Measurements from ENCODE around the gene NRP2.

Gene NRP2

GRCh38 chr2:205705511-205706349, 23.4 kb downstream of the NRP2 start:
- TF ChIP-seq TEAD4 (IDR thresholded peaks at IDR 0.05) (no peak), RAD21 (IDR thresholded peaks at IDR 0.05; ENCODE audit: low read depth) (no peak), REST (IDR thresholded peaks at IDR 0.05; ENCODE audit: low read depth) (no peak), FOXM1 (IDR thresholded peaks at IDR 0.05; ENCODE audit: borderline replicate concordance, low read depth) (no peak), EGR1 (IDR thresholded peaks at IDR 0.05) (no peak), MAX (IDR thresholded peaks at IDR 0.05) (no peak), CREB1 (IDR thresholded peaks at IDR 0.05; ENCODE audit: low read depth) (no peak), USF1 (IDR thresholded peaks at IDR 0.05) (no peak)

GRCh38 chr2:205706769-205707381, 24.6 kb downstream of the NRP2 start:
- TF ChIP-seq FOXM1 (IDR thresholded peaks at IDR 0.05; ENCODE audit: borderline replicate concordance, low read depth) (no peak), RAD21 (IDR thresholded peaks at IDR 0.05; ENCODE audit: low read depth) (no peak), ZBTB7A (IDR thresholded peaks at IDR 0.05; ENCODE audit: low read depth) (no peak), TAF1 (IDR thresholded peaks at IDR 0.05; ENCODE audit: low read depth) (no peak), CEBPB (IDR thresholded peaks at IDR 0.05) (no peak), MAX (IDR thresholded peaks at IDR 0.05) (peak; percentile 54; the same call in 1 of the 2 replicates), EP300 (IDR thresholded peaks at IDR 0.05; ENCODE audit: borderline replicate concordance) (no peak), TCF12 (IDR thresholded peaks at IDR 0.05; ENCODE audit: low read depth) (0 out of 2 replicates have a peak, but pooled peaks have one; percentile 35)

- TF ChIP-seq FOXM1 (IDR thresholded peaks at IDR 0.05; ENCODE audit: borderline replicate concordance, low read depth) (no peak), USF1 (IDR thresholded peaks at IDR 0.05) (no peak), REST (IDR thresholded peaks at IDR 0.05; ENCODE audit: low read depth) (no peak), CREB1 (IDR thresholded peaks at IDR 0.05; ENCODE audit: low read depth) (no peak), NFIC (IDR thresholded peaks at IDR 0.05) (no peak), EGR1 (IDR thresholded peaks at IDR 0.05) (no peak), ZBTB7A (IDR thresholded peaks at IDR 0.05; ENCODE audit: low read depth) (no peak), EP300 (IDR thresholded peaks at IDR 0.05; ENCODE audit: borderline replicate concordance) (no peak), MAX (IDR thresholded peaks at IDR 0.05) (no peak), TAF1 (IDR thresholded peaks at IDR 0.05; ENCODE audit: low read depth) (no peak), YY1 (IDR thresholded peaks at IDR 0.05; ENCODE audit: low read depth) (no peak), RAD21 (IDR thresholded peaks at IDR 0.05; ENCODE audit: low read depth) (no peak), TCF12 (IDR thresholded peaks at IDR 0.05; ENCODE audit: low read depth) (no peak), CEBPB (IDR thresholded peaks at IDR 0.05) (no peak), TEAD4 (IDR thresholded peaks at IDR 0.05) (no peak)
Measured at GRCh38 chr2:205708231-205708631, 25.9 kb downstream of the NRP2 start.

- TF ChIP-seq EP300 (IDR thresholded peaks at IDR 0.05; ENCODE audit: borderline replicate concordance) (no peak), REST (IDR thresholded peaks at IDR 0.05; ENCODE audit: low read depth) (no peak), YY1 (IDR thresholded peaks at IDR 0.05; ENCODE audit: low read depth) (no peak), TAF1 (IDR thresholded peaks at IDR 0.05; ENCODE audit: low read depth) (no peak), ZBTB7A (IDR thresholded peaks at IDR 0.05; ENCODE audit: low read depth) (no peak), CREB1 (IDR thresholded peaks at IDR 0.05; ENCODE audit: low read depth) (no peak), TCF12 (IDR thresholded peaks at IDR 0.05; ENCODE audit: low read depth) (no peak), CEBPB (IDR thresholded peaks at IDR 0.05) (no peak), FOXM1 (IDR thresholded peaks at IDR 0.05; ENCODE audit: borderline replicate concordance, low read depth) (no peak), TEAD4 (IDR thresholded peaks at IDR 0.05) (no peak), RAD21 (IDR thresholded peaks at IDR 0.05; ENCODE audit: low read depth) (no peak), EGR1 (IDR thresholded peaks at IDR 0.05) (no peak), MAX (IDR thresholded peaks at IDR 0.05) (no peak), NFIC (IDR thresholded peaks at IDR 0.05) (no peak), USF1 (IDR thresholded peaks at IDR 0.05) (no peak)
Measured at GRCh38 chr2:205709319-205709718, 27.0 kb downstream of the NRP2 start.
